DOHH2 (cell line): ENCODE data around the gene UGT1A8.

Experiments
- H3F3A ChIP-seq: fragments of 200-600 bp; sonication (generic), shearing (Covaris generic); 2 replicates; pipeline ENCODE4 v1.6.0; 2016; ENCODE audit warnings: antibody characterized with exemption, mild to moderate bottlenecking; ENCODE audit not compliant: control insufficient read depth, insufficient read depth
- H3K27ac ChIP-seq: fragments of 200-600 bp; sonication (generic); 2 replicates; pipeline ENCODE4 v1.5.1; 2014; ENCODE audit warnings: low read depth, mild to moderate bottlenecking, low read length, moderate library complexity
- H3K27me3 ChIP-seq: fragments of 200-600 bp; sonication (generic); 2 replicates; pipeline ENCODE4 v1.6.1; 2014; ENCODE audit warnings: mild to moderate bottlenecking, low read length, mixed read lengths; ENCODE audit not compliant: control insufficient read depth
- H3K36me3 ChIP-seq: fragments of 200-600 bp; sonication (generic); 2 replicates; pipeline ENCODE4 v1.6.1; 2014; ENCODE audit warnings: mild to moderate bottlenecking, low read length, moderate library complexity, mixed read lengths; ENCODE audit not compliant: control insufficient read depth
- H3K4me1 ChIP-seq: fragments of 200-600 bp; sonication (generic); 2 replicates; pipeline ENCODE4 v1.6.1; 2014; ENCODE audit warnings: mild to moderate bottlenecking, low read length, mixed read lengths; ENCODE audit not compliant: control insufficient read depth
- H3K4me2 ChIP-seq: fragments of 200-600 bp; sonication (generic); 2 replicates; pipeline ENCODE4 v1.6.0; 2014; ENCODE audit warnings: mild to moderate bottlenecking, low read length, moderate library complexity
- H3K4me3 ChIP-seq: fragments of 200-600 bp; sonication (generic); 2 replicates; pipeline ENCODE4 v1.5.1; 2014; ENCODE audit warnings: mild to moderate bottlenecking, low read length, mixed read lengths
- H3K79me2 ChIP-seq: fragments of 200-600 bp; sonication (generic); 2 replicates; pipeline ENCODE4 v1.6.1; 2014; ENCODE audit warnings: mild to moderate bottlenecking, low read length, mixed read lengths; ENCODE audit not compliant: control insufficient read depth
- H3K9me2 ChIP-seq: fragments of 200-600 bp; sonication (generic); replicated peaks from 2 replicates; pipeline ENCODE4 v1.6.1; 2014; ENCODE audit warnings: mild to moderate bottlenecking, low read length, mixed read lengths; ENCODE audit not compliant: control insufficient read depth
- H3K9me3 ChIP-seq: fragments of 200-600 bp; sonication (generic); 2 replicates; pipeline ENCODE4 v1.6.1; 2014; ENCODE audit warnings: antibody characterized with exemption, low read length, mixed read lengths; ENCODE audit not compliant: control insufficient read depth, insufficient read depth
- H4K20me1 ChIP-seq: fragments of 200-600 bp; sonication (generic); 2 replicates; pipeline ENCODE4 v1.6.0; 2014; ENCODE audit warnings: low read depth, mild to moderate bottlenecking, antibody characterized with exemption, low read length, moderate library complexity; ENCODE audit not compliant: control insufficient read depth, insufficient read depth
- EZH2phosphoT487 ChIP-seq: fragments of 200-600 bp; sonication (generic); IDR thresholded peaks from 2 replicates; pipeline ENCODE4 v1.6.1; 2017; ENCODE audit warnings: borderline replicate concordance, mild to moderate bottlenecking, antibody characterized with exemption, low read length, moderate library complexity, mixed read lengths
- TF ChIP-seq, protein P1 (sequence below): fragments of 200-600 bp; sonication (generic); IDR thresholded peaks from one replicate; pipeline ENCODE4 v1.5.1; 2014; ENCODE audit warnings: antibody characterized with exemption, mild to moderate bottlenecking, low read depth, low read length; ENCODE audit not compliant: poor library complexity, severe bottlenecking

UGT1A8 gene

DNA sequence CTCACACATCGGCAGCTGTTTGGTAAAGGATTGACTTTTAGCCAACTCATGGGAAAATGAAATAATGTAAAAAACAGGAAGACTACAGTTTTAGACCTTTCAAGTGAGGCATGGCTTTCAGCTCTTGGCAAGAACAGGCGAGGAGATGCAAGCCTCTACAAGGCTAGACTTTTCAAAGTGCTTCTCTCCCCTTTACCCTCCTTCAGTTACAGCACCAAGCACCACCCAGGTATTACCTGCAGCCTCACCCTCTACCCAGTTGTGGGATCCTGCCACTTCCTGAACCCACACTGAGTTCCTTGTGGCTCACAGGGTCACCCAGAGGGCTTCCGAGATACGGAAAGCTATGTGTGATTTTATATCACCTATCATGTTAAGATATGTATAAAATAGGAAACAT is 33.5 kb downstream of the UGT1A8 start:
- Histone ChIP-seq H3K9me2 (no peaks in the 10 kb centered on the region), H4K20me1 (no peaks in the 10 kb centered on the region), H3K27me3 (peaks cover 3% of the 10 kb centered on the region; the same call in 1 of the 2 replicates), H3K36me3 (no peaks in the 10 kb centered on the region), H3F3A (no peaks in the 10 kb centered on the region), H3K4me1 (no peaks in the 10 kb centered on the region), H3K4me2 (no peak overlapping the region), H3K4me3 (no peak overlapping the region), H3K79me2 (no peaks in the 10 kb centered on the region), H3K9me3 (peaks cover 7% of the 10 kb centered on the region; the same call in 1 of the 2 replicates), H3K27ac (no peak overlapping the region)
- TF ChIP-seq, protein P1, sequence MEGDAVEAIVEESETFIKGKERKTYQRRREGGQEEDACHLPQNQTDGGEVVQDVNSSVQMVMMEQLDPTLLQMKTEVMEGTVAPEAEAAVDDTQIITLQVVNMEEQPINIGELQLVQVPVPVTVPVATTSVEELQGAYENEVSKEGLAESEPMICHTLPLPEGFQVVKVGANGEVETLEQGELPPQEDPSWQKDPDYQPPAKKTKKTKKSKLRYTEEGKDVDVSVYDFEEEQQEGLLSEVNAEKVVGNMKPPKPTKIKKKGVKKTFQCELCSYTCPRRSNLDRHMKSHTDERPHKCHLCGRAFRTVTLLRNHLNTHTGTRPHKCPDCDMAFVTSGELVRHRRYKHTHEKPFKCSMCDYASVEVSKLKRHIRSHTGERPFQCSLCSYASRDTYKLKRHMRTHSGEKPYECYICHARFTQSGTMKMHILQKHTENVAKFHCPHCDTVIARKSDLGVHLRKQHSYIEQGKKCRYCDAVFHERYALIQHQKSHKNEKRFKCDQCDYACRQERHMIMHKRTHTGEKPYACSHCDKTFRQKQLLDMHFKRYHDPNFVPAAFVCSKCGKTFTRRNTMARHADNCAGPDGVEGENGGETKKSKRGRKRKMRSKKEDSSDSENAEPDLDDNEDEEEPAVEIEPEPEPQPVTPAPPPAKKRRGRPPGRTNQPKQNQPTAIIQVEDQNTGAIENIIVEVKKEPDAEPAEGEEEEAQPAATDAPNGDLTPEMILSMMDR = no peak
- TF ChIP-seq EZH2phosphoT487 = no peak

DNA sequence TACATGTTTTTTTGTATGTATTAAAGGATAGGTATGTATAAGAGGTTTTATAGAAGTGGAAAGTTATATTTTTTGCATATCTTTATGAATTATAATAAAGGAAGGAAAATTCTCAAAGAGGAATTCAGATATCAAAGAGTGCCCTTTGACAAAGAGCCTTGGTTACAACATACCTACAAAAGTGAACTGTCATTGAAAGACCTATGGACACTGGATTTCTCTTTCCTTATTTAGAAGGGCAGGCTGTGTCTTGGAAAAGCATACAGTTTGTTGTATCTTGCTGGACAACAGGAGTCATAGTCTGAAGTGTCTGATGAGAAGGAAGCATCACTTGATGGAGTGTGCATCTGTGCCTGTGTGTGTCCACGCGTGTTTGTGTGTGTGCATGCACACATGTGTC is 34.0 kb downstream of the UGT1A8 start:
- H3K4me2 ChIP-seq = no peak overlapping the region
- TF ChIP-seq EZH2phosphoT487 = no peak
- TF ChIP-seq, protein P1 = no peak
- H3K36me3 ChIP-seq = no peaks in the 10 kb centered on the region
- no peaks in the 10 kb centered on the region for H3K9me2 ChIP-seq
- no peaks in the 10 kb centered on the region for H3F3A ChIP-seq
- no peaks in the 10 kb centered on the region for H3K79me2 ChIP-seq
- H3K9me3 ChIP-seq = 0 out of 2 replicates have a peak, but pooled peaks cover 5% of the 10 kb centered on the region
- no peak overlapping the region for H3K4me3 ChIP-seq
- H4K20me1 ChIP-seq = no peaks in the 10 kb centered on the region
- H3K4me1 ChIP-seq = no peaks in the 10 kb centered on the region
- no peak overlapping the region for H3K27ac ChIP-seq
- peaks cover 3% of the 10 kb centered on the region; the same call in 1 of the 2 replicates for H3K27me3 ChIP-seq

DNA sequence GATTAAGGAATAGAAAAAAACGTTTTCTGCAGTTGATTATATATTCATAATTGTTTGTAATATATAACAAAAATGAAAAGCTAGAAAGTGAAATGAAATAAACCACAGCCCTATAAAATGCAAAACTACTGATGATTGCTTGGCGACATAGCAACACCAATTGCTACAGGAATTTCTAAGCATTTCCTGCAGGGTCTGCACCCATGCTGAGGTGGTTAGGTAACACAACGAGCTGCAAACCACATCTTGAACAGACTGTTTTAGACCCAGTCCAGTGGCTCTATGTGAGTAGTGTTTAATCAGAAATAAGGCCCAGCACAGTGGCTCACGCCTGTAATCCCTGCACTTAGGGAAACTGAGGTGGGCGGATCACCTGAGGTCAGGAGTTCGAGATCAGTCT is 37.1 kb downstream of the UGT1A8 start:
- no peaks in the 10 kb centered on the region for H3F3A ChIP-seq
- peaks cover 3% of the 10 kb centered on the region; the same call in 1 of the 2 replicates for H3K27me3 ChIP-seq
- no peaks in the 10 kb centered on the region for H3K79me2 ChIP-seq
- H3K9me2 ChIP-seq = no peaks in the 10 kb centered on the region
- H4K20me1 ChIP-seq = no peaks in the 10 kb centered on the region
- no peak overlapping the region for H3K27ac ChIP-seq
- TF ChIP-seq, protein P1 = no peak
- no peak for TF ChIP-seq EZH2phosphoT487
- H3K4me2 ChIP-seq = no peak overlapping the region
- no peaks in the 10 kb centered on the region for H3K9me3 ChIP-seq
- no peaks in the 10 kb centered on the region for H3K4me1 ChIP-seq
- H3K4me3 ChIP-seq = no peak overlapping the region
- no peaks in the 10 kb centered on the region for H3K36me3 ChIP-seq
